Measurements from ENCODE around the gene SRM. TPM values are rescaled to one million over a fixed set of nuclear protein-coding genes. Genes with fewer than 3 reads are reported as not detected.

SRM gene
- polyA plus RNA-seq, 3 donors from 2014 or later = 50.6 to 70.3 (median 55.5) TPM

Other genes starting within 250 kb of the SRM start
- gene TARDBP, start 47.4 kb downstream of the SRM start, polyA plus RNA-seq = 10 to 100 TPM; 43.1 to 80.9 (median 49.2) TPM
- not detected for gene MASP2, start 12.8 kb downstream of the SRM start, polyA plus RNA-seq
- 10 to 100 TPM; 25.4 to 49.1 (median 27.6) TPM for gene EXOSC10, start 39.9 kb upstream of the SRM start, polyA plus RNA-seq
- not detected for gene ANGPTL7, start 129.3 kb upstream of the SRM start, polyA plus RNA-seq
- 10 to 100 TPM in 1 of 3 donors, 1 to 10 TPM in 2; 1.7 to 10.1 (median 3.8) TPM for gene MTOR, start 202.5 kb upstream of the SRM start, polyA plus RNA-seq
- 10 to 100 TPM; 17.9 to 29.6 (median 28.5) TPM for gene UBIAD1, start 213.2 kb upstream of the SRM start, polyA plus RNA-seq

Measured in immature natural killer cell (primary cell).